Testis (tissue), 2 donors: ENCODE results near the gene RBBP8NL.

Experiments
- POLR2A ChIP-seq: fragments of 450-650 bp; IDR thresholded peaks from one replicate; pipeline ENCODE4 v1.6.1; 2017; ENCODE audit warnings: antibody characterized with exemption, mild to moderate bottlenecking, moderate library complexity
- TF ChIP-seq, protein P1 (sequence below), 3 experiments: fragments of 450-650 bp in 2 of 3; fragments of 200-600 bp in 1 of 3; sonication (generic) in 1 of 3; IDR thresholded peaks; one replicate each; pipeline ENCODE4 v1.5.1; 2016 to 2019; ENCODE audit warnings: antibody characterized with exemption in 3 of 3, mild to moderate bottlenecking in 2 of 3, moderate library complexity in 1 of 3

DNA sequence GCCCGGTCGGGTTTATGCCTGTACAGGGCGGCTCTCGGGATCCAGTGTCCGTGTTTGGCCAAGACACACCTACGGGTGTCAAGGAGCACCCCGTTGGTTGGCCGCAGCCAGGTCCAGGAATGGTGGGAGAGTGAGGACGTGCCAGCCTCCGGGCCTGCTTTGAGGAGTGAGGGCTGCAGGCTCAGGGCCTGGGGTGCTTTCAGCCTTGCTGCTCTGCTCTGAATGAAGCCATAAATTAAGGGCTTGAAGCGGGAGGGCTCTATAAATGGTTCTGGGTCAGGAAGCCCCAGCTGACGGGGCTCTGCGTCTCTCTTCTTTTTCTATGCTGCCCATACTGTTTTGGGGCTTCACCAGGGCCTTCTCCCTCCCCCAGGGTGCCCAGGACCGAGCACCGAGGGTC is 33.3 kb upstream of the RBBP8NL start:
- TF ChIP-seq, protein P1, sequence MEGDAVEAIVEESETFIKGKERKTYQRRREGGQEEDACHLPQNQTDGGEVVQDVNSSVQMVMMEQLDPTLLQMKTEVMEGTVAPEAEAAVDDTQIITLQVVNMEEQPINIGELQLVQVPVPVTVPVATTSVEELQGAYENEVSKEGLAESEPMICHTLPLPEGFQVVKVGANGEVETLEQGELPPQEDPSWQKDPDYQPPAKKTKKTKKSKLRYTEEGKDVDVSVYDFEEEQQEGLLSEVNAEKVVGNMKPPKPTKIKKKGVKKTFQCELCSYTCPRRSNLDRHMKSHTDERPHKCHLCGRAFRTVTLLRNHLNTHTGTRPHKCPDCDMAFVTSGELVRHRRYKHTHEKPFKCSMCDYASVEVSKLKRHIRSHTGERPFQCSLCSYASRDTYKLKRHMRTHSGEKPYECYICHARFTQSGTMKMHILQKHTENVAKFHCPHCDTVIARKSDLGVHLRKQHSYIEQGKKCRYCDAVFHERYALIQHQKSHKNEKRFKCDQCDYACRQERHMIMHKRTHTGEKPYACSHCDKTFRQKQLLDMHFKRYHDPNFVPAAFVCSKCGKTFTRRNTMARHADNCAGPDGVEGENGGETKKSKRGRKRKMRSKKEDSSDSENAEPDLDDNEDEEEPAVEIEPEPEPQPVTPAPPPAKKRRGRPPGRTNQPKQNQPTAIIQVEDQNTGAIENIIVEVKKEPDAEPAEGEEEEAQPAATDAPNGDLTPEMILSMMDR (IDR thresholded peaks at IDR 0.05), result no peak
- TF ChIP-seq POLR2A, result no peak
